ENCODE measurements around the gene HEYL.

Gene HEYL

GRCh38 chr1:39668894-39669293, 29.5 kb upstream of the HEYL start:
- Histone ChIP-seq H3K4me1 (no peaks in the 10 kb centered on the region), H3K27me3 (ENCODE audit: control insufficient read depth, insufficient read depth, low read length) (no peaks in the 10 kb centered on the region), H2AFZ (no peak overlapping the region), H3K27ac (no peak overlapping the region), H3K79me2 (no peaks in the 10 kb centered on the region), H3K9ac (no peak overlapping the region), H3K36me3 (ENCODE audit: control insufficient read depth, insufficient read depth, low read length) (no peaks in the 10 kb centered on the region), H3K9me3 (ENCODE audit: control insufficient read depth, low read length) (no peaks in the 10 kb centered on the region), H3K4me3 (ENCODE audit: low read depth, low read length) (no peak overlapping the region), H3K4me2 (ENCODE audit: low read length) (no peak overlapping the region)
- TF ChIP-seq CTCF (IDR thresholded peaks at IDR 0.05): no peak

GRCh38 chr1:39668111-39668510, 28.7 kb upstream of the HEYL start:
- TF ChIP-seq CTCF (IDR thresholded peaks at IDR 0.05): no peak
- no peak overlapping the region for H3K4me2 ChIP-seq (ENCODE audit: low read length)
- no peaks in the 10 kb centered on the region for H3K79me2 ChIP-seq
- H3K27ac ChIP-seq: no peak overlapping the region
- H3K36me3 ChIP-seq (ENCODE audit: control insufficient read depth, insufficient read depth, low read length): no peaks in the 10 kb centered on the region
- no peak overlapping the region for H3K4me3 ChIP-seq (ENCODE audit: low read depth, low read length)
- H3K4me1 ChIP-seq: no peaks in the 10 kb centered on the region
- no peaks in the 10 kb centered on the region for H3K27me3 ChIP-seq (ENCODE audit: control insufficient read depth, insufficient read depth, low read length)
- no peak overlapping the region for H3K9ac ChIP-seq
- H3K9me3 ChIP-seq (ENCODE audit: control insufficient read depth, low read length): no peaks in the 10 kb centered on the region
- H2AFZ ChIP-seq: no peak overlapping the region

GRCh38 chr1:39666772-39667171, 27.3 kb upstream of the HEYL start:
- Histone ChIP-seq H3K36me3 (ENCODE audit: control insufficient read depth, insufficient read depth, low read length) (no peaks in the 10 kb centered on the region), H3K4me2 (ENCODE audit: low read length) (no peak overlapping the region), H3K27me3 (ENCODE audit: control insufficient read depth, insufficient read depth, low read length) (no peaks in the 10 kb centered on the region), H3K4me1 (no peaks in the 10 kb centered on the region), H2AFZ (no peak overlapping the region), H3K4me3 (ENCODE audit: low read depth, low read length) (no peak overlapping the region), H3K9ac (no peak overlapping the region), H3K27ac (no peak overlapping the region), H3K9me3 (ENCODE audit: control insufficient read depth, low read length) (no peaks in the 10 kb centered on the region), H3K79me2 (no peaks in the 10 kb centered on the region)
- TF ChIP-seq CTCF (IDR thresholded peaks at IDR 0.05): no peak

- H3K79me2 ChIP-seq: no peaks in the 10 kb centered on the region
- H3K27ac ChIP-seq: no peak overlapping the region
- H3K27me3 ChIP-seq (ENCODE audit: control insufficient read depth, insufficient read depth, low read length): no peaks in the 10 kb centered on the region
- no peak overlapping the region for H3K4me2 ChIP-seq (ENCODE audit: low read length)
- no peak for TF ChIP-seq CTCF (IDR thresholded peaks at IDR 0.05)
- no peaks in the 10 kb centered on the region for H3K9me3 ChIP-seq (ENCODE audit: control insufficient read depth, low read length)
- H2AFZ ChIP-seq: no peak overlapping the region
- no peaks in the 10 kb centered on the region for H3K36me3 ChIP-seq (ENCODE audit: control insufficient read depth, insufficient read depth, low read length)
- no peak overlapping the region for H3K4me3 ChIP-seq (ENCODE audit: low read depth, low read length)
- H3K9ac ChIP-seq: no peak overlapping the region
- no peaks in the 10 kb centered on the region for H3K4me1 ChIP-seq
Observed at GRCh38 chr1:39663559-39663958, 24.1 kb upstream of the HEYL start.

- no peak overlapping the region for H2AFZ ChIP-seq
- no peak overlapping the region for H3K4me2 ChIP-seq (ENCODE audit: low read length)
- H3K27ac ChIP-seq: no peak overlapping the region
- no peak overlapping the region for H3K9ac ChIP-seq
- H3K79me2 ChIP-seq: no peaks in the 10 kb centered on the region
- no peaks in the 10 kb centered on the region for H3K9me3 ChIP-seq (ENCODE audit: control insufficient read depth, low read length)
- no peaks in the 10 kb centered on the region for H3K36me3 ChIP-seq (ENCODE audit: control insufficient read depth, insufficient read depth, low read length)
- no peaks in the 10 kb centered on the region for H3K27me3 ChIP-seq (ENCODE audit: control insufficient read depth, insufficient read depth, low read length)
- no peak overlapping the region for H3K4me3 ChIP-seq (ENCODE audit: low read depth, low read length)
- H3K4me1 ChIP-seq: no peaks in the 10 kb centered on the region
- TF ChIP-seq CTCF (IDR thresholded peaks at IDR 0.05): no peak
Observed at GRCh38 chr1:39662861-39663260, 23.4 kb upstream of the HEYL start.
